MV-4-11 (cell line): ENCODE results near the gene CTCF.

ENCODE experiments used
- DNase-seq: peaks from one replicate; lab custom pipeline; 2025; lab: John Stamatoyannopoulos, UW

The CTCF gene

DNA sequence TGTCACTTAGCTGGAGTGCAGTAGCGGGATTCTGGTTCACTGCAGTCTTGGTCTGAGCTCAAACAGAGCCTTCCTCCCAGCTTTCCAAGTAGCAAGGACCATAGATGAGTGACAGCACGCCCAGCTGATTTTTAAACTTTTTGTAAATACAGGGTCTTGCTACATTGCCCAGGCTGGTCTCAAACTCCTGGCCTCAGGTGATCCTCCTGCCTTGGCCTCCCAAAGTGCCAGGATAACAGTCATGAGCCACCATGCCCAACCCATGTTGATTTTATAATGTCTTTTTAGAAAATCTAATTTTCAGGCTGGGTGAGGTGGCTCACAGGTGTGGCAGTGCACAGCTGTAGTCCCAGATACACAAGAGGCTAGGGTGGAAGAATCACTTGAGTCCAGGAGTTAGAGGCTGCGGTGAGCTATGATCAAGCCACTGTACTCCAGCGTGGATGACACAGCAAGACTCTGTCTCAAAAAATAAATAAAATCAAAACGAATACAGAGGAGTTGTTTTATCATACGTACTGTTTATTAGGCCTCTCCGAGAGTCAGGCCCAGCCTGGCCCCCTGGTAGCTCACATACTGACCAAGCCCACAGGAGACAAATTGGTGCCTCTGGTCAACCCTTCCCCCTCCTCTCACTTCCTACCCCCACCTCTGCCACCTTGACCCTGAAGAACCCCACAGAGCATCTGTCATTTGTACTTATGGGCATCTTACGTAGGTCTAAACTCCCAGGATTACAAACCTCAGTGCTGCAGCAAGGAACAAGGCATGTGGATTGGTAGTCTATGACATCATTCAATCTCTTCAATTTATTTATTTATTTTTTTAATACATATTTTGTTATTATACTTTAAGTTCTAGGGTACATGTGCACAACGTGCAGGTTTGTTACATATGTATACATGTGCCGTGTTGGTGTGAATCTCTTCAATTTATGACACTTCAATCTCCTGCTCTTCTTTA is 117.9 kb downstream of the CTCF start:
- DNase-seq = no peak

DNA sequence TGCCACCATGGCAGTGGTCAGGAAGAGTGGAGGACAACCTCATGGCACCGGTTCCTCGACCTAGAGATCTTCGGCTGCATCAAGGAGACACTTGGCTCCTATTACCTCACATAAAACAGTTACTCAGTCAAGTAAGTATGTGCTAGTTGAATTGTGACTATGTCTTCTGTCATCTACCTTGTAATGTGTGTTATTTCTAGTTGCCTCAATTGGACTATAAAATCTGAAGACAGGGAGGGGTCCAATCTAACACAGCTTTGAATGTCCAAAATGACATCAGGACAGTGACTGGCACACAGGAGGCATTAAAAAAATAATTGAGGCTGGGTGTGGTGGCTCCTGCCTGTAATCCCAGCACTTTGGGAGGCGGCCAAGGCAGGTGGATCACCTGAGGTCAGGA is 121.4 kb downstream of the CTCF start:
- no peak for DNase-seq

DNA sequence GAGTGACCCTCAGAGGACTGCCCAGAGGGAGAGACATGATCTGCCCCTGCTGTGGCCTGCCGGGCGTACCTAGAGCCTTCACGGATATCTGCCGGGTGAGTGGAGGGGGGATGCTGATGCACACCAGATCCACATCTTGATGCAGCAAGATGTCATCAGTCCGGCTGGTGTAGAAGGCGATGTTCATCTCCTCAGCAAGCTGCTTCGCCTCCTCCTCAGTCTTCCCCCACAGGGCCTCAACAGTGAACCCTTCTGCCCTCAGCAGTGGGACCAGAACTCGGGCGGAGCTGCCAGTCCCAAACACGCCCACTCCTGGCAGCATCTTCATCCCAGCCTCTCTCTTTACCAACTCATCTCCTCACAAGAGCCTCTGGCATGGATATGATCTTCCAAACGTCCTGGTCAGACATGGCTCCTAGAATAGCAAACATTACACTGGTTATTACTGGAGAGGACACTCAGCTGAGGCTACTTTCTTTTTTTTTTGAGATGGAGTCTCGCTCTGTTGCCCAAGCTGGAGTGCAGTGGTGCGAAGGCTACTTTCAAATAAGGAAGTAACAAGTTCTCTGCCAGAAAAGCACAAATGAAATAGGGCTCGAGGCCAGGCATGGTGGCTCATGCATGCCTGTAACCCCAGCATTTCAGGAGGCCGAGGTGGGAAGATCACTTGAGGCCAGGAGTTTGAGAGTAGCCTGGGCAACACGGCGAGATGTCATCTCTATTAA is 123.2 kb downstream of the CTCF start:
- no peak for DNase-seq
